GM21717 (cell line): ENCODE results near the gene LRIG1.

ENCODE experiments used
- ATAC-seq: cut with Tn5 transposase; IDR thresholded peaks from one replicate; pipeline ENCODE4 v1.9.1; 2021; ENCODE audit warnings: mild to moderate bottlenecking, moderate library complexity; ENCODE audit not compliant: unreplicated experiment

The LRIG1 gene

GRCh38 chr3:66404903-66405700 is 95.7 kb downstream of the LRIG1 start:
- ATAC-seq = no peak

- no peak for ATAC-seq
These were observed 96.6 kb downstream of the LRIG1 start for GRCh38 chr3:66404197-66404596.

GRCh38 chr3:66403323-66403990 is 97.4 kb downstream of the LRIG1 start:
- no peak for ATAC-seq

GRCh38 chr3:66402596-66403290 is 98.1 kb downstream of the LRIG1 start:
- ATAC-seq = no peak

GRCh38 chr3:66401675-66402491 is 98.9 kb downstream of the LRIG1 start:
- no peak for ATAC-seq

- ATAC-seq = no peak
These were observed 99.7 kb downstream of the LRIG1 start for GRCh38 chr3:66401157-66401550.

- ATAC-seq = no peak
These were observed 100.2 kb downstream of the LRIG1 start for GRCh38 chr3:66400411-66401156.

- ATAC-seq = no peak
These were observed 101.1 kb downstream of the LRIG1 start for GRCh38 chr3:66399529-66400232.

- no peak for ATAC-seq
These were observed 102.4 kb downstream of the LRIG1 start for GRCh38 chr3:66398228-66399025.

- no peak for ATAC-seq
These were observed 103.1 kb downstream of the LRIG1 start for GRCh38 chr3:66397745-66398144.

- no peak for ATAC-seq
These were observed 103.9 kb downstream of the LRIG1 start for GRCh38 chr3:66396888-66397287.

GRCh38 chr3:66396161-66396760 is 104.6 kb downstream of the LRIG1 start:
- ATAC-seq = no peak

GRCh38 chr3:66395635-66396034 is 105.2 kb downstream of the LRIG1 start:
- no peak for ATAC-seq

- ATAC-seq = no peak
These were observed 106.0 kb downstream of the LRIG1 start for GRCh38 chr3:66394753-66395249.

- ATAC-seq = peak; percentile 82
These were observed 106.6 kb downstream of the LRIG1 start for GRCh38 chr3:66394019-66394752.

GRCh38 chr3:66393333-66394005 is 107.4 kb downstream of the LRIG1 start:
- ATAC-seq = no peak

- no peak for ATAC-seq
These were observed 107.9 kb downstream of the LRIG1 start for GRCh38 chr3:66392966-66393332.
